Prostate gland (tissue), 2 donors: ENCODE measurements around the gene ADGRG3.

Experiments
- CTCF ChIP-seq, 4 experiments: fragments of 200-600 bp in 2 of 4; fragments of 450-650 bp in 2 of 4; sonication (generic) in 2 of 4; IDR thresholded peaks; 1 replicate in 3 of 4; 2 replicates in 1 of 4; pipeline ENCODE4 v1.5.1; 2016 to 2019; ENCODE audit warnings: antibody characterized with exemption in 4 of 4, mild to moderate bottlenecking in 2 of 4, moderate library complexity in 2 of 4
- POLR2A ChIP-seq: fragments of 450-650 bp; IDR thresholded peaks from one replicate; pipeline ENCODE4 v1.6.1; 2016; ENCODE audit warnings: antibody characterized with exemption, mild to moderate bottlenecking
- POLR2AphosphoS5 ChIP-seq: sonication (generic); formaldehyde crosslinking; IDR thresholded peaks from one replicate; pipeline ENCODE4 v1.6.1; 2017; ENCODE audit warnings: antibody characterized with exemption

GRCh38 chr16:57696240-57696639, 28.1 kb downstream of the ADGRG3 start:
- TF ChIP-seq CTCF (IDR thresholded peaks at IDR 0.05): no peak
- TF ChIP-seq POLR2AphosphoS5: no peak
- TF ChIP-seq POLR2A: no peak
